ENCODE data around the gene MATCAP1.

The MATCAP1 gene

DNA sequence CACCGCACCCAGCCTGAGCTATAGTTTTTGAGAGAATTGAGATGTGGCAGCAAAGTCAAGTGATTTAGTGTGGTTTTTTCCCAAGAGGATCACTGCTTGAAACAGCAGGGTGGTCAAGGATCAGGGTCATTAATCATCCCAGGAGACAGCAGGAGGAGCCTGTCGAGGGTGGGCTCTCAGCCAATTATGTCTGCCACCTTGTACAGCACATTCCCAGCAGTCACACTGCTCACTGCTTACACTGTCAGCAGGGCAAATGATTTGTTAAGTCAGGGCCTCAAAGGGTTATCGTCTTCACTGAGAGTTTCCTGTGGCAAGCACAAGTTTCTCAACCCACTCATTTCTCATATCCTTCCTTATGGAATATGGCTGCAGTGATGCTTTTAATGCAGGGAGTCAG lies 46.2 kb downstream of the MATCAP1 start:
- Histone ChIP-seq H3K9me3 (ENCODE audit: insufficient read depth, low read length, severe bottlenecking) (no peaks in the 10 kb centered on the region), H2AFZ (ENCODE audit: low read depth, low read length) (no peak overlapping the region), H3K9ac (ENCODE audit: low read depth, low read length) (no peak overlapping the region), H4K20me1 (ENCODE audit: insufficient read depth, low read length) (no peaks in the 10 kb centered on the region), H3K4me1 (ENCODE audit: insufficient read depth, low read length) (no peaks in the 10 kb centered on the region), H3K27me3 (ENCODE audit: insufficient read depth, low read length, poor library complexity) (no peaks in the 10 kb centered on the region), H3K4me2 (ENCODE audit: insufficient read depth, low read length) (no peak overlapping the region), H3K36me3 (ENCODE audit: insufficient read depth, low read length) (peaks cover 88% of the 10 kb centered on the region), H3K4me3 (ENCODE audit: low read depth in 1 of 2, low read length in 2 of 2) (no peak overlapping the region), H3K27ac (ENCODE audit: low read length) (no peak overlapping the region), H3K79me2 (ENCODE audit: insufficient read depth, low read length) (no peaks in the 10 kb centered on the region)
- no peak for ATAC-seq (ENCODE audit: insufficient read depth, low read depth)
- no peak for TF ChIP-seq EZH2 (IDR thresholded peaks at IDR 0.05; ENCODE audit: borderline replicate concordance, low read depth, low read length, severe bottlenecking)
- TF ChIP-seq, protein P1, sequence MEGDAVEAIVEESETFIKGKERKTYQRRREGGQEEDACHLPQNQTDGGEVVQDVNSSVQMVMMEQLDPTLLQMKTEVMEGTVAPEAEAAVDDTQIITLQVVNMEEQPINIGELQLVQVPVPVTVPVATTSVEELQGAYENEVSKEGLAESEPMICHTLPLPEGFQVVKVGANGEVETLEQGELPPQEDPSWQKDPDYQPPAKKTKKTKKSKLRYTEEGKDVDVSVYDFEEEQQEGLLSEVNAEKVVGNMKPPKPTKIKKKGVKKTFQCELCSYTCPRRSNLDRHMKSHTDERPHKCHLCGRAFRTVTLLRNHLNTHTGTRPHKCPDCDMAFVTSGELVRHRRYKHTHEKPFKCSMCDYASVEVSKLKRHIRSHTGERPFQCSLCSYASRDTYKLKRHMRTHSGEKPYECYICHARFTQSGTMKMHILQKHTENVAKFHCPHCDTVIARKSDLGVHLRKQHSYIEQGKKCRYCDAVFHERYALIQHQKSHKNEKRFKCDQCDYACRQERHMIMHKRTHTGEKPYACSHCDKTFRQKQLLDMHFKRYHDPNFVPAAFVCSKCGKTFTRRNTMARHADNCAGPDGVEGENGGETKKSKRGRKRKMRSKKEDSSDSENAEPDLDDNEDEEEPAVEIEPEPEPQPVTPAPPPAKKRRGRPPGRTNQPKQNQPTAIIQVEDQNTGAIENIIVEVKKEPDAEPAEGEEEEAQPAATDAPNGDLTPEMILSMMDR (IDR thresholded peaks at IDR 0.05; ENCODE audit: borderline replicate concordance, extremely low read depth, low read length, poor library complexity, severe bottlenecking): no peak
- no peak for DNase-seq

DNA sequence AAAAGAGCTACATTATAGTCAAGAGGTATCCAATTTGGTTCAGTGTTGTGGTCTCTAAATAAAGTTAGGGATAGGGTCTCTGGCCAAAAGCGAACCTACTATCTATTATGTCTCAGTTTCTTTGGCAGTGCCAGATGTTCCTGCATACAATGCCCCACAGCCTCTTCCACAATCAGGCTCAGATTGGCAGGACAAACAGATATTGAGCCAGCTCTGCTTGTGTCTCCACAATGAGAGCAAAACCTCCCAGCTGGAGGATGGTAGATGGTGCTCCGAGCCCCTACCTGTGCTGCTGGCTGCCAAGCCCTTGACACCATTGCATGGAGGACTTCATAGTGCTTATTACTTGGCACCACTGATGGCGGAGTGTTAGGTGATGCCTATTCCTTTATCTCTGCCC lies 54.3 kb downstream of the MATCAP1 start:
- Histone ChIP-seq H3K4me2 (ENCODE audit: insufficient read depth, low read length) (no peak overlapping the region), H3K27ac (ENCODE audit: low read length) (no peak overlapping the region), H3K27me3 (ENCODE audit: insufficient read depth, low read length, poor library complexity) (no peaks in the 10 kb centered on the region), H3K4me3 (ENCODE audit: low read depth in 1 of 2, low read length in 2 of 2) (no peak overlapping the region), H3K36me3 (ENCODE audit: insufficient read depth, low read length) (peaks cover 59% of the 10 kb centered on the region), H3K79me2 (ENCODE audit: insufficient read depth, low read length) (no peaks in the 10 kb centered on the region), H3K9me3 (ENCODE audit: insufficient read depth, low read length, severe bottlenecking) (no peaks in the 10 kb centered on the region), H3K9ac (ENCODE audit: low read depth, low read length) (no peak overlapping the region), H2AFZ (ENCODE audit: low read depth, low read length) (no peak overlapping the region), H4K20me1 (ENCODE audit: insufficient read depth, low read length) (no peaks in the 10 kb centered on the region), H3K4me1 (ENCODE audit: insufficient read depth, low read length) (no peaks in the 10 kb centered on the region)
- DNase-seq (no peak), ATAC-seq (ENCODE audit: insufficient read depth, low read depth) (no peak)
- no peak for TF ChIP-seq EZH2 (IDR thresholded peaks at IDR 0.05; ENCODE audit: borderline replicate concordance, low read depth, low read length, severe bottlenecking)
- TF ChIP-seq, protein P1 (IDR thresholded peaks at IDR 0.05; ENCODE audit: borderline replicate concordance, extremely low read depth, low read length, poor library complexity, severe bottlenecking): no peak

DNA sequence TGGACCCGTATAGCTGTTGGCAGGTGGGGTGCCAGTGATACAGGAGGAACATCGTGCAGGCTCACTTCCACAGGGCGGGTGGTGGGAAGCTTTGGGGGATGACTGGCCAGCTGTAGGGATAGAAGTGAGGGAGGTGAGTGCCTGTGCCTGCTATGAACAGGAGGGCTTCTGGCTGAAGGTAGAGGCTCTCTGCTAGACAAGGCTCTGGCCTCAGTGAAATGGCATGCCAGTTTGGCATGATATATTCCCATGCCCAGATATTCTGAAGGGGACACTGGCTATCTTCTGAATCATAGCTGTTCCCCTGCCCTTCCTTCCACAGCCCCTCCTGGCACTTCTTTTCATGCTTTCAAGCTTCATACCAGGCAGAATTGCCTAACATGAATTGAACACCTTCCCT lies 54.9 kb downstream of the MATCAP1 start:
- Histone ChIP-seq H3K4me3 (ENCODE audit: low read depth in 1 of 2, low read length in 2 of 2) (no peak overlapping the region), H3K4me2 (ENCODE audit: insufficient read depth, low read length) (no peak overlapping the region), H2AFZ (ENCODE audit: low read depth, low read length) (no peak overlapping the region), H3K36me3 (ENCODE audit: insufficient read depth, low read length) (peaks cover 58% of the 10 kb centered on the region), H3K9me3 (ENCODE audit: insufficient read depth, low read length, severe bottlenecking) (no peaks in the 10 kb centered on the region), H3K4me1 (ENCODE audit: insufficient read depth, low read length) (no peaks in the 10 kb centered on the region), H3K9ac (ENCODE audit: low read depth, low read length) (no peak overlapping the region), H3K27me3 (ENCODE audit: insufficient read depth, low read length, poor library complexity) (no peaks in the 10 kb centered on the region), H3K27ac (ENCODE audit: low read length) (no peak overlapping the region), H3K79me2 (ENCODE audit: insufficient read depth, low read length) (no peaks in the 10 kb centered on the region), H4K20me1 (ENCODE audit: insufficient read depth, low read length) (no peaks in the 10 kb centered on the region)
- no peak for TF ChIP-seq EZH2 (IDR thresholded peaks at IDR 0.05; ENCODE audit: borderline replicate concordance, low read depth, low read length, severe bottlenecking)
- TF ChIP-seq, protein P1 (IDR thresholded peaks at IDR 0.05; ENCODE audit: borderline replicate concordance, extremely low read depth, low read length, poor library complexity, severe bottlenecking): no peak
- DNase-seq (no peak), ATAC-seq (ENCODE audit: insufficient read depth, low read depth) (no peak)

DNA sequence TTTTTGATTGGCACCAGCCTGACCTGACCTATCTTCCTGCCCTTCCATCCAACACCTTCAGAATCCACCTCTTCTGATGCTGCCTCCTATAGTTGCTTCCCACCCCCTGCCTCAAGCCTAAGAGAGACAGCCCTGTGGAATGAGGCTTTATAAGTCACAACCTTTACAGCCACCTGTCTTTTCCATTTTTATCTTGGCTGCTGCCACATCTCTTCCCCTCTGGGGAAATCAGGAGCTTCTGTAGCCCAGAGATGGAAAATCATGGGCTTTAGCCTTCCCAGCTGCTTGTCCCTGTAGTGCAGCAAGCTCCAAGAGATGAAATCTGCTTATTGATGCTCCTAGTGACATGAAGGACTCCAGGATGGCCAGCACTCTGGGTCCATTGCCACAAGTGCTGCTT lies 55.3 kb downstream of the MATCAP1 start:
- Histone ChIP-seq H3K9ac (ENCODE audit: low read depth, low read length) (no peak overlapping the region), H3K4me2 (ENCODE audit: insufficient read depth, low read length) (no peak overlapping the region), H2AFZ (ENCODE audit: low read depth, low read length) (no peak overlapping the region), H3K4me3 (ENCODE audit: low read depth in 1 of 2, low read length in 2 of 2) (no peak overlapping the region), H3K9me3 (ENCODE audit: insufficient read depth, low read length, severe bottlenecking) (no peaks in the 10 kb centered on the region), H3K4me1 (ENCODE audit: insufficient read depth, low read length) (no peaks in the 10 kb centered on the region), H4K20me1 (ENCODE audit: insufficient read depth, low read length) (no peaks in the 10 kb centered on the region), H3K36me3 (ENCODE audit: insufficient read depth, low read length) (peaks cover 60% of the 10 kb centered on the region), H3K79me2 (ENCODE audit: insufficient read depth, low read length) (no peaks in the 10 kb centered on the region), H3K27ac (ENCODE audit: low read length) (no peak overlapping the region), H3K27me3 (ENCODE audit: insufficient read depth, low read length, poor library complexity) (no peaks in the 10 kb centered on the region)
- ATAC-seq (ENCODE audit: insufficient read depth, low read depth) (no peak), DNase-seq (no peak)
- TF ChIP-seq, protein P1 (IDR thresholded peaks at IDR 0.05; ENCODE audit: borderline replicate concordance, extremely low read depth, low read length, poor library complexity, severe bottlenecking): no peak
- no peak for TF ChIP-seq EZH2 (IDR thresholded peaks at IDR 0.05; ENCODE audit: borderline replicate concordance, low read depth, low read length, severe bottlenecking)
